ENCODE data around the gene SLC25A42. TPM values are rescaled to one million over a fixed set of nuclear protein-coding genes. Genes with fewer than 3 reads are reported as not detected.

Gene SLC25A42
- total RNA-seq, 1 experiment from 2014 or later: 6.2 TPM

Other genes with a start within 250 kb of the SLC25A42 start
- 100 and 121 TPM in 2 replicates for gene UPF1, start 232.0 kb upstream of the SLC25A42 start, total RNA-seq (2014; rRNA removed; shearing (Covaris generic))
- 0.45 TPM in 1 of 2 replicates, not detected in the other for gene CERS1, start 167.8 kb upstream of the SLC25A42 start, total RNA-seq (2014; rRNA removed; shearing (Covaris generic))
- 470 and 520 TPM in 2 replicates for gene COPE, start 144.6 kb upstream of the SLC25A42 start, total RNA-seq (2014; rRNA removed; shearing (Covaris generic))
- 126 and 145 TPM in 2 replicates for gene DDX49, start 144.3 kb upstream of the SLC25A42 start, total RNA-seq (2014; rRNA removed; shearing (Covaris generic))
- gene HOMER3, start 122.8 kb upstream of the SLC25A42 start, total RNA-seq (2014; rRNA removed; shearing (Covaris generic)): 30.8 and 32.9 TPM in 2 replicates
- 31.9 and 33.5 TPM in 2 replicates for gene SUGP2, start 30.5 kb upstream of the SLC25A42 start, total RNA-seq (2014; rRNA removed; shearing (Covaris generic))
- gene ARMC6, start 30.4 kb upstream of the SLC25A42 start, total RNA-seq (2014; rRNA removed; shearing (Covaris generic)): 82.6 and 91.8 TPM in 2 replicates
- 26.7 and 35.8 TPM in 2 replicates for gene TMEM161A, start 74.5 kb downstream of the SLC25A42 start, total RNA-seq (2014; rRNA removed; shearing (Covaris generic))
- gene MEF2B, start 106.3 kb downstream of the SLC25A42 start, total RNA-seq (2014; rRNA removed; shearing (Covaris generic)): 0.06 TPM in 1 of 2 replicates, not detected in the other
- gene BORCS8, start 128.2 kb downstream of the SLC25A42 start, total RNA-seq (2014; rRNA removed; shearing (Covaris generic)): 7.8 and 18.7 TPM in 2 replicates
- 87.1 and 109 TPM in 2 replicates for gene RFXANK, start 128.3 kb downstream of the SLC25A42 start, total RNA-seq (2014; rRNA removed; shearing (Covaris generic))
- gene NR2C2AP, start 139.4 kb downstream of the SLC25A42 start, total RNA-seq (2014; rRNA removed; shearing (Covaris generic)): 25.1 and 31.3 TPM in 2 replicates
- gene NCAN, start 148.0 kb downstream of the SLC25A42 start, total RNA-seq (2014; rRNA removed; shearing (Covaris generic)): 0.06 TPM in 1 of 2 replicates, not detected in the other
- not detected in 2 replicates for gene TM6SF2, start 209.3 kb downstream of the SLC25A42 start, total RNA-seq (2014; rRNA removed; shearing (Covaris generic))